ENCODE data around the gene OR6C65.
"Not testable (repeated sequence)": the region's sequence is repeated elsewhere in the genome, so short reads cannot be mapped to it uniquely, and the experiment has no call there.

DNA sequence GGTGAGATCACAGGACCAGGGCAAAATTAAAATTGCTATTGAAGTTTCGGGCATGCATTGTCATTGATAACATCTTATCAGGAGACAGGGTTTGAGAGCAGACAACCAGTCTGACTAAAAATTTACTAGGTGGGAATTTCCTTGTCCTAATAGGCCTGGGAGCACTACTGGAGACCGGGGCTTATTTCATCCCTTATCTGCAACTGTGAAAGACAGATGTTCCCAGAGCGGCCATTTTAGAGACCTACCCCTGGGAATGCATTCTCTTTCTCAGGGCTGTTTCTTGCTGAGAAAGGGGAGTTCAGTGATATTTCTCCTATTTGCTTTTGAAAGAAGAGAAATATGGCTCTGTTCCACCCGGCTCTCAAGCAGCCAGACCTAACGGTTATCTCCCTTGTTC lies 40.9 kb downstream of the OR6C65 start:
- TF ChIP-seq, protein P1, sequence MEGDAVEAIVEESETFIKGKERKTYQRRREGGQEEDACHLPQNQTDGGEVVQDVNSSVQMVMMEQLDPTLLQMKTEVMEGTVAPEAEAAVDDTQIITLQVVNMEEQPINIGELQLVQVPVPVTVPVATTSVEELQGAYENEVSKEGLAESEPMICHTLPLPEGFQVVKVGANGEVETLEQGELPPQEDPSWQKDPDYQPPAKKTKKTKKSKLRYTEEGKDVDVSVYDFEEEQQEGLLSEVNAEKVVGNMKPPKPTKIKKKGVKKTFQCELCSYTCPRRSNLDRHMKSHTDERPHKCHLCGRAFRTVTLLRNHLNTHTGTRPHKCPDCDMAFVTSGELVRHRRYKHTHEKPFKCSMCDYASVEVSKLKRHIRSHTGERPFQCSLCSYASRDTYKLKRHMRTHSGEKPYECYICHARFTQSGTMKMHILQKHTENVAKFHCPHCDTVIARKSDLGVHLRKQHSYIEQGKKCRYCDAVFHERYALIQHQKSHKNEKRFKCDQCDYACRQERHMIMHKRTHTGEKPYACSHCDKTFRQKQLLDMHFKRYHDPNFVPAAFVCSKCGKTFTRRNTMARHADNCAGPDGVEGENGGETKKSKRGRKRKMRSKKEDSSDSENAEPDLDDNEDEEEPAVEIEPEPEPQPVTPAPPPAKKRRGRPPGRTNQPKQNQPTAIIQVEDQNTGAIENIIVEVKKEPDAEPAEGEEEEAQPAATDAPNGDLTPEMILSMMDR (IDR thresholded peaks at IDR 0.05; ENCODE audit: low read depth, low read length), result not testable (repeated sequence)
- TF ChIP-seq EZH2phosphoT487 (IDR thresholded peaks at IDR 0.05; ENCODE audit: low read depth), result not testable (repeated sequence)

Data from OCI-LY3 (cell line).